H1 (cell line): ENCODE data around the gene ITGA11. TPM values are rescaled to one million over a fixed set of nuclear protein-coding genes. Genes with fewer than 3 reads are reported as not detected.

Experiments used
- CREB1 ChIP-seq: IDR thresholded peaks from 2 replicates; pipeline ENCODE4 v1.6.1; 2012; ENCODE audit warnings: inconsistent platforms
- EGR1 ChIP-seq: IDR thresholded peaks from 2 replicates; pipeline ENCODE4 v1.6.1; 2011; ENCODE audit warnings: low read depth, low read length, borderline replicate concordance
- KDM1A ChIP-seq: fragments of 200-600, 300-600 bp; sonication (generic); IDR thresholded peaks from 2 replicates; pipeline ENCODE4 v1.7.1; 2016; ENCODE audit warnings: mild to moderate bottlenecking, low read length, borderline replicate concordance
- POLR2AphosphoS5 ChIP-seq: IDR thresholded peaks from 2 replicates; pipeline ENCODE4 v1.6.1; 2011; ENCODE audit warnings: low read depth, low read length
- RFX5 ChIP-seq: IDR thresholded peaks from 2 replicates; pipeline ENCODE4 v1.6.1; 2011; ENCODE audit warnings: low read depth, low read length, improper control_type of control experiment, borderline replicate concordance
- SIRT6 ChIP-seq: IDR thresholded peaks from one replicate; pipeline ENCODE4 v1.7.1; 2012; ENCODE audit warnings: low read length, inconsistent platforms
- polyA plus RNA-seq, 7 experiments: library from polyadenylated mRNA; depleted of rRNA in 3 of 7; stranded (reverse) in 5 of 7; unstranded in 2 of 7; fragments of >200 nt in 5 of 7; fragments of 200-250 nt in 2 of 7; gene quantifications; 1 replicate in 5 of 7; 2 replicates in 1 of 7; 4 replicates in 1 of 7; pipeline versions ENCODE4 v1.2.1 to v1.2.3, GENCODE V29; 2011 to 2013; ENCODE audit warnings: missing spikeins in 2 of 7, mixed read lengths in 2 of 7
- total RNA-seq: library from RNA; stranded (reverse); fragmentation: NEBNext Ultra II Directional; extraction: Animal tissue kit (Norgen Biotek cat#: 25700); gene quantifications from 2 replicates; pipeline ENCODE4 v1.2.1, GENCODE V29; 2021

ITGA11 gene
- total and polyA plus RNA-seq, 2 of the 8 experiments (the other 6 are each of a cell fraction or from before 2014, with no cell fraction given): 0.05 to 0.06 TPM

- TF ChIP-seq RFX5 (no peak), EGR1 (no peak), POLR2AphosphoS5 (no peak), KDM1A (no peak), CREB1 (no peak), SIRT6 (no peak)
These were observed 6.4 kb downstream of the ITGA11 start (continued) for GRCh38 chr15:68425428-68426060.
